Natural killer cell (primary cell): Measurements from ENCODE around the gene ZBTB8A. TPM values are rescaled to one million over a fixed set of nuclear protein-coding genes. Genes with fewer than 3 reads are reported as not detected.

ENCODE experiments used
- ATAC-seq, 3 donors: fragments of 150-1000 bp in 2 of 3; fragments of 200-7000 bp in 1 of 3; cut with Tn5 transposase; 1 replicate in 1 of 3; 2 replicates in 2 of 3; pipeline ENCODE4 v1.10.0; 2021; ENCODE audit warnings: mild to moderate bottlenecking in 2 of 3, moderate library complexity in 2 of 3
- DNase-seq, 2 donors: peaks; one replicate each; pipeline versions ENCODE4 v3.0.0 to v3.0.0-alpha.2; 2013 to 2021; ENCODE audit warnings: mixed read lengths in 1 of 2
- H3K27ac ChIP-seq: one replicate; pipeline ENCODE4 v1.5.1; 2013; ENCODE audit warnings: mild to moderate bottlenecking, low read length
- H3K27me3 ChIP-seq: one replicate; pipeline ENCODE4 v1.6.1; 2013; ENCODE audit warnings: low read length; ENCODE audit not compliant: control insufficient read depth, insufficient read depth
- H3K36me3 ChIP-seq: one replicate; pipeline ENCODE4 v1.6.1; 2013; ENCODE audit warnings: low read length; ENCODE audit not compliant: control insufficient read depth, insufficient read depth
- H3K4me1 ChIP-seq: one replicate; pipeline ENCODE4 v1.6.1; 2013; ENCODE audit warnings: low read length; ENCODE audit not compliant: control insufficient read depth, insufficient read depth
- H3K4me3 ChIP-seq: one replicate; pipeline ENCODE4 v1.5.1; 2013; ENCODE audit warnings: low read length
- H3K9me3 ChIP-seq: one replicate; pipeline ENCODE4 v1.6.1; 2013; ENCODE audit warnings: low read length; ENCODE audit not compliant: control insufficient read depth, insufficient read depth
- H3K27ac Mint-ChIP-seq, 2 donors: one replicate each; pipeline ENCODE4 v1.8.0; 2022; ENCODE audit warnings: mild to moderate bottlenecking in 2 of 2, mixed read lengths in 2 of 2, moderate library complexity in 1 of 2
- H3K27me3 Mint-ChIP-seq, 2 donors: one replicate each; pipeline ENCODE4 v1.8.0; 2022; ENCODE audit warnings: low read depth in 2 of 2, mixed read lengths in 2 of 2
- H3K36me3 Mint-ChIP-seq: one replicate; pipeline ENCODE4 v1.8.0; 2022; ENCODE audit warnings: mixed read lengths
- H3K4me1 Mint-ChIP-seq, 2 donors: one replicate each; pipeline ENCODE4 v1.8.0; 2022; ENCODE audit warnings: mixed read lengths in 2 of 2
- H3K4me3 Mint-ChIP-seq: one replicate; pipeline ENCODE4 v1.8.0; 2022; ENCODE audit warnings: mild to moderate bottlenecking, moderate library complexity, mixed read lengths
- H3K9me3 Mint-ChIP-seq, 2 donors: one replicate each; pipeline ENCODE4 v1.8.0; 2022; ENCODE audit warnings: mixed read lengths in 2 of 2
- WGBS: methylation state at CpG from one replicate; pipeline ENCODE4 v1.1.7; 2013; ENCODE audit warnings: missing lambda C conversion rate; ENCODE audit not compliant: insufficient coverage; 5-methylcytosine and 5-hydroxymethylcytosine counted together
- intact Hi-C: fragments of 100-400 bp; cut with micrococcal nuclease; formaldehyde crosslinking; loops from one replicate; pipeline ENCODE4 v1.14.2; 2022
- total RNA-seq, 4 donors: library from RNA; stranded (reverse); fragments of 120-200 nt in 1 of 4; gene quantifications; one replicate each; pipeline versions ENCODE4 v1.2.3 to v1.2.4, GENCODE V29; 2013 to 2022
- TF ChIP-seq, protein P1 (sequence below): fragments of 200-600 bp; IDR thresholded peaks from one replicate; pipeline ENCODE4 v1.8.0; 2022; ENCODE audit warnings: antibody characterized with exemption

The ZBTB8A gene
- total RNA-seq, 3 donors from 2014 or later (not counting 1 experiment from before 2014, with no cell fraction given) = 0.16 to 0.50 (median 0.33) TPM

DNA sequence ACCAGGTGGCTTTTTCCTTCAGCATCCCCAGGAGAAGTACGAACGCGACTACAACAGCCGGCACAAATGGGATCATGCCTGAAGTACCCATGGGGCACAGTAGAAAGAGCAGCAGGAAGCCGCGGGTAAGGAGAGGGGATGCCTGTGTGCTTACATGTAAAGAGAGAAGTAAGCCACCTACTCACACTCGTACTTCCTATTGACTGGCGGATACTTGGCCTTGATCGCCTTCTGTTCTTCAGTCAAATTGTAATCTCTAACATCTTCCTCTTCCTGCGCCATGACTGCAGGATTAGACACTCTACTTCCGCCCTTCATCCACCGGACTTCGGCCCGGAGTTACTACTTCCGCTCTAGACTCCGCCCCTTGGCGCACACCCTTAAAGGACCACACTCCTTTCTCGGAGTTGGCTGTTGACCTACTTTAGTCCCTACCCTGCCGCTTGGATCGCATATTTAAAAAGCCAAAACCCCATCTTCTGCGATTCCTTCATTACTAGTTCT, 111.1 kb downstream of the ZBTB8A start, which contains the start of gene ZBTB8OS:
TSS of gene ZBTB8OS (minus strand) at position 303 of the 504 bp plus-strand sequence. CDS start at position 282, 21 bp downstream.
- TF ChIP-seq, protein P1, sequence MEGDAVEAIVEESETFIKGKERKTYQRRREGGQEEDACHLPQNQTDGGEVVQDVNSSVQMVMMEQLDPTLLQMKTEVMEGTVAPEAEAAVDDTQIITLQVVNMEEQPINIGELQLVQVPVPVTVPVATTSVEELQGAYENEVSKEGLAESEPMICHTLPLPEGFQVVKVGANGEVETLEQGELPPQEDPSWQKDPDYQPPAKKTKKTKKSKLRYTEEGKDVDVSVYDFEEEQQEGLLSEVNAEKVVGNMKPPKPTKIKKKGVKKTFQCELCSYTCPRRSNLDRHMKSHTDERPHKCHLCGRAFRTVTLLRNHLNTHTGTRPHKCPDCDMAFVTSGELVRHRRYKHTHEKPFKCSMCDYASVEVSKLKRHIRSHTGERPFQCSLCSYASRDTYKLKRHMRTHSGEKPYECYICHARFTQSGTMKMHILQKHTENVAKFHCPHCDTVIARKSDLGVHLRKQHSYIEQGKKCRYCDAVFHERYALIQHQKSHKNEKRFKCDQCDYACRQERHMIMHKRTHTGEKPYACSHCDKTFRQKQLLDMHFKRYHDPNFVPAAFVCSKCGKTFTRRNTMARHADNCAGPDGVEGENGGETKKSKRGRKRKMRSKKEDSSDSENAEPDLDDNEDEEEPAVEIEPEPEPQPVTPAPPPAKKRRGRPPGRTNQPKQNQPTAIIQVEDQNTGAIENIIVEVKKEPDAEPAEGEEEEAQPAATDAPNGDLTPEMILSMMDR = no peak
- H3K9me3 Mint-ChIP-seq = no peaks in the 10 kb centered on the region
- peak within 1 kb of the TSS; percentile 99 for H3K4me3 Mint-ChIP-seq
- Histone ChIP-seq H3K4me3 (peak within 1 kb of the TSS; percentile 81), H3K4me1 (peaks cover 36% of the 10 kb centered on the region), H3K36me3 (peaks cover 28% of the 10 kb centered on the region), H3K27ac (peak within 1 kb of the TSS; percentile 98), H3K27me3 (no peaks in the 10 kb centered on the region), H3K9me3 (no peaks in the 10 kb centered on the region)
- no peaks in the 10 kb centered on the region for H3K27me3 Mint-ChIP-seq
- H3K27ac Mint-ChIP-seq = peak within 1 kb of the TSS; percentile 94 to 100
- WGBS = 0% methylated on average over 21 of the region's 21 CpGs
- no peaks in the 10 kb centered on the region for H3K36me3 Mint-ChIP-seq
- peaks cover 46 to 47% of the 10 kb centered on the region in 2 donors for H3K4me1 Mint-ChIP-seq
- intact Hi-C loops = loop anchor here (1.0 to 5.0 kb wide), 3 partner anchors 23 to 358 kb away; partner anchors contain the start of genes HDAC1, S100PBP and YARS1
- peak; percentile 70 to 86 (median 72) for ATAC-seq
- DNase-seq = peak; percentile 78 to 96

DNA sequence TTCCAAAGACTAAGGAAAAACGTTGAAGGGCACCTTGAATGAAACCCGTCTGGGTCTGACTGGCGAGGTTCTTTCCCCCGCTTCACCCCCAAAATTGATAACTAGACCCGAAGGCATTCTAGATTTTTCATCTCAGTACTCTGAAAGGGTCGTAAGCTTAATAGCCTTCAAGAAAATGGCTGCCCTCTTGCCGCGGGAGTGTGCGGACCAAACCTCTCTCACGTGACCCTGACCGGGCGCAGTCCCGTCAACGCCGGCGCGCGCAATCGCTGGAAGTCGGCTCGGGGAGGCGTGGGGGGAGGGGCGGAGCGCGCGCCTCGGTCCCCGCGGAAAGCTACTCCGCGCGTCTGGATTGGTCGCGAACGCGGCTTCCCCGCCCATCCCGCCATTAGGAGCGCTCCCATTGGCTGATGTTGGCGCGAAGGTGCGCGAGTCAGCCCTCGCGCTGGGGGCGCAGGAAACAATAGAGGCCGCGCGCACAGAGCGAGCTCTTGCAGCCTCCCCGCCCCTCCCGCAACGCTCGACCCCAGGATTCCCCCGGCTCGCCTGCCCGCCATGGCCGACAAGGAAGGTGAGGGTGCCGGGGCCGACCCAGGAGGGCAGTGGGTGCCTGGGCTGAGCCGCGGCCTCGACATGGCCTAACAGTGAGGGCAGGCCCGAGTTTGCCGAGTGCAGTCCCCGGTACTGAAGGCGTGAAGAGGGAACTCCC, 111.7 kb downstream of the ZBTB8A start, which contains the start of gene RBBP4:
TSS of gene RBBP4 (plus strand) at position 457 of the 709 bp plus-strand sequence. CDS start at position 556, 99 bp downstream.
- H3K27ac ChIP-seq = peak within 1 kb of the TSS; percentile 98
- intact Hi-C loops = loop anchor here (1.0 to 5.0 kb wide), 3 partner anchors 24 to 359 kb away; partner anchors contain the start of genes HDAC1, S100PBP and YARS1
- under 1% methylated on average over 67 of the region's 67 CpGs for WGBS
- peak within 1 kb of the TSS; percentile 81 for H3K4me3 ChIP-seq
- peaks cover 32% of the 10 kb centered on the region for H3K36me3 ChIP-seq
- peaks cover 52 to 53% of the 10 kb centered on the region in 2 donors for H3K4me1 Mint-ChIP-seq
- H3K9me3 Mint-ChIP-seq = no peaks in the 10 kb centered on the region
- DNase-seq = peak; percentile 99 to 100
- no peaks in the 10 kb centered on the region for H3K9me3 ChIP-seq
- ATAC-seq = peak; percentile 82 to 94 (median 84)
- H3K27me3 Mint-ChIP-seq = no peaks in the 10 kb centered on the region
- peak within 1 kb of the TSS; percentile 94 to 100 for H3K27ac Mint-ChIP-seq
- no peaks in the 10 kb centered on the region for H3K27me3 ChIP-seq
- H3K4me1 ChIP-seq = peaks cover 36% of the 10 kb centered on the region
- H3K36me3 Mint-ChIP-seq = no peaks in the 10 kb centered on the region
- TF ChIP-seq, protein P1 = no peak
- peak within 1 kb of the TSS; percentile 99 for H3K4me3 Mint-ChIP-seq

DNA sequence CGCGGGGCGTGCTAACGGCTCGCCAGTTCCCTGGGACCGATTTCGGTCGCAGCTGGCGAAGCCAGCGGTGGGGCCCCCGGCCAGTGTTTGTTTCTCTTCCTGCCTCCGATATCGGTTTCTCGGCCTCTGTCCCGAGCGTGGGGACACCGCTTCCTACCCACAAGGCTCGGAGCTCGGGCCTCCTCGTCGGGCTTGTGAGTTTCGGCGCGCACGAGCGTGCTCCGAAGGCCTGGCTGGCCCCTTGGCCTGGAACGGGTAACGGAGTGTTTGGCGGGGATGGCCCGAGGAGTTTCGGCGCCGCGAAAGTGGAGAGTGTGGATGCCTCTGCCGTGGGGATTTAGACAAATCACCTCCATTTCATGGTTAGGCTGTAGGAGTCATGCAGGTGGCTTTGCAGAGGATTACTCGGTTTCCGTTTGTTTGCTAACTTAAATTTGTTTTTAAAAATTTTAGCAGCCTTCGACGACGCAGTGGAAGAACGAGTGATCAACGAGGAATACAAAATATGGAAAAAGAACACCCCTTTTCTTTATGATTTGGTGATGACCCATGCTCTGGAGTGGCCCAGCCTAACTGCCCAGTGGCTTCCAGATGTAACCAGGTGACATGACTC, 112.3 kb downstream of the ZBTB8A start:
- H3K4me1 ChIP-seq = peaks cover 36% of the 10 kb centered on the region
- TF ChIP-seq, protein P1 = no peak
- H3K9me3 Mint-ChIP-seq = no peaks in the 10 kb centered on the region
- no peaks in the 10 kb centered on the region for H3K9me3 ChIP-seq
- peaks cover 53 to 54% of the 10 kb centered on the region in 2 donors for H3K4me1 Mint-ChIP-seq
- H3K27ac ChIP-seq = peak overlapping the region; percentile 98
- ATAC-seq = peak in 1 of 3 donors; percentile 1
- intact Hi-C loops = loop anchor here (2.0 to 5.0 kb wide), 2 partner anchors 165 to 359 kb away; partner anchors contain the start of genes HDAC1, S100PBP and YARS1
- no peak for DNase-seq
- no peaks in the 10 kb centered on the region for H3K36me3 Mint-ChIP-seq
- H3K27ac Mint-ChIP-seq = peak overlapping the region; percentile 94 to 100
- peaks cover 36% of the 10 kb centered on the region for H3K36me3 ChIP-seq
- WGBS = under 1% methylated on average over 43 of the region's 43 CpGs
- no peaks in the 10 kb centered on the region for H3K27me3 ChIP-seq
- H3K27me3 Mint-ChIP-seq = no peaks in the 10 kb centered on the region
- peak overlapping the region; percentile 81 for H3K4me3 ChIP-seq
- H3K4me3 Mint-ChIP-seq = peak overlapping the region; percentile 99
